Urinary bladder (tissue), 4 donors: Measurements from ENCODE around the gene MIAT. TPM values are rescaled to one million over a fixed set of nuclear protein-coding genes. Genes with fewer than 3 reads are reported as not detected.

ENCODE experiments used
- DNase-seq: peaks from one replicate; pipeline ENCODE4 v3.0.0-alpha.2; 2015; ENCODE audit errors: extremely low spot score
- H3K27ac ChIP-seq: one replicate; pipeline ENCODE4 v1.5.1; 2013; ENCODE audit warnings: low read depth, mild to moderate bottlenecking, moderate library complexity
- H3K36me3 ChIP-seq: one replicate; pipeline ENCODE4 v1.6.1; 2013; ENCODE audit warnings: mild to moderate bottlenecking, moderate library complexity; ENCODE audit not compliant: insufficient read depth
- H3K4me1 ChIP-seq: one replicate; pipeline ENCODE4 v1.6.1; 2013; ENCODE audit warnings: mild to moderate bottlenecking, moderate library complexity; ENCODE audit not compliant: insufficient read depth
- H3K4me3 ChIP-seq: one replicate; pipeline ENCODE4 v1.5.1; 2013; ENCODE audit warnings: low read depth, low read length
- WGBS: extraction: QIAGEN DNeasy Blood & Tissue Kit; methylation state at CpG from one replicate; pipeline ENCODE4 v1.1.7; 2013; 5-methylcytosine and 5-hydroxymethylcytosine counted together
- polyA plus RNA-seq: library from polyadenylated mRNA; stranded (reverse); fragments of 200-250 nt; gene quantifications from one replicate; pipeline ENCODE4 v1.2.3, GENCODE V29; 2013
- total RNA-seq: library from RNA; depleted of rRNA; stranded (reverse); fragments of >200 nt; gene quantifications from one replicate; pipeline ENCODE4 v1.2.3, GENCODE V29; 2014
- donor health status: healthy with polysubstance abuse.
- donor health status: healthy.

Gene MIAT
- total and polyA plus RNA-seq, 2 donors: 0.29 to 3.3 TPM

GRCh38 chr22:26618455-26618854 lies 38.9 kb upstream of the MIAT start:
- no peaks in the 10 kb centered on the region for H3K36me3 ChIP-seq
- WGBS: 90% methylated on average over 8 of the region's 8 CpGs
- no peaks in the 10 kb centered on the region for H3K4me1 ChIP-seq
- no peak for DNase-seq
- no peak overlapping the region for H3K27ac ChIP-seq
- no peak overlapping the region for H3K4me3 ChIP-seq

DNA sequence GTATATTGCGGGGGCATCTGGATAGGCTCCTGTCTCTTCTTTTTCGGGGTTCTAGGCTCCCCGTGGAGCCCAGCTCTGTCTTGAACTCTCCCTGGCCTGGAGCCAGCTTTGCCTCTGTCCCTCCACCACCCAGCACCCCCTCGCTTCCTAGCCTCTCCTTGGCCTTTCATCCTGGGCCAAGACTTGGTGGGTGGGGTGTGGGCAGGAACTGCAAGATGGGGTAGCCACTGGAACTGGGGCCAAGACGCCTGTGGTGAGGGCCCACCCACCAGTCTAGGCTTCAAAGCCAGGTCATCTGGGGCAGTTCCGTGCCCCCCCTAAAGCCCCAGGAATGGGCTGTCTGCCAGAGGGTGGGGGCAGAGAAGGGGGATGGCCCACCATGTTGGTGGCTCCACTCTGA lies 37.9 kb upstream of the MIAT start:
- Histone ChIP-seq H3K4me1 (no peaks in the 10 kb centered on the region), H3K4me3 (no peak overlapping the region), H3K36me3 (no peaks in the 10 kb centered on the region), H3K27ac (no peak overlapping the region)
- DNase-seq: no peak
- 38% methylated on average over 6 of the region's 6 CpGs for WGBS

GRCh38 chr22:26620197-26620596 lies 37.2 kb upstream of the MIAT start:
- H3K4me3 ChIP-seq: no peak overlapping the region
- H3K4me1 ChIP-seq: no peaks in the 10 kb centered on the region
- no peak for DNase-seq
- WGBS: 83% methylated on average over 2 of the region's 2 CpGs
- H3K27ac ChIP-seq: no peak overlapping the region
- H3K36me3 ChIP-seq: no peaks in the 10 kb centered on the region

DNA sequence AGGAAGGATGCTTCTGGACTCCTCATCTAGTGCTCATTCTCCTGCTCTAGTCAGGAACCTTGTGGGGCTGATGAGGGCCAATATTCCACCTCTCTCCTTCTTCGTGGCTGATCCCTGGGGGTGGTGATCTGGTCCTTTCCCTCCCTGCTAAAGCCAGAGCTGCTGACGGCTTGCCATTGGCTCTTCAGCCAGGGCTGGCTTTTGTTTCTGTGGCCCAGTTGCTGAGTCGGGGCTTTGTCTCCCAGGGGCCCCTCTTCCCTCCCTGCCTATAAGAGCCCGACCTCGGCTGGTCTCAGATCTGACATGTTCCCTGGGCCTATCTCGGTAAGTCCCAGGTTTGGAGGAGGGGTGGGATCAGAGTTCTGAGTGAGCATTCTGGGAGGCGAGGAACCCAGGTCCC lies 35.7 kb upstream of the MIAT start, which contains the start of gene CRYBA4:
Gene CRYBA4, plus strand, starts transcription at position 301 of the 400 bp plus-strand sequence. CDS start 634 bp downstream, outside the sequence.
- H3K27ac ChIP-seq: no peak within 1 kb of the TSS
- no peaks in the 10 kb centered on the region for H3K4me1 ChIP-seq
- WGBS: 57% methylated on average over 7 of the region's 7 CpGs
- DNase-seq: no peak
- no peaks in the 10 kb centered on the region for H3K36me3 ChIP-seq
- no peak within 1 kb of the TSS for H3K4me3 ChIP-seq

DNA sequence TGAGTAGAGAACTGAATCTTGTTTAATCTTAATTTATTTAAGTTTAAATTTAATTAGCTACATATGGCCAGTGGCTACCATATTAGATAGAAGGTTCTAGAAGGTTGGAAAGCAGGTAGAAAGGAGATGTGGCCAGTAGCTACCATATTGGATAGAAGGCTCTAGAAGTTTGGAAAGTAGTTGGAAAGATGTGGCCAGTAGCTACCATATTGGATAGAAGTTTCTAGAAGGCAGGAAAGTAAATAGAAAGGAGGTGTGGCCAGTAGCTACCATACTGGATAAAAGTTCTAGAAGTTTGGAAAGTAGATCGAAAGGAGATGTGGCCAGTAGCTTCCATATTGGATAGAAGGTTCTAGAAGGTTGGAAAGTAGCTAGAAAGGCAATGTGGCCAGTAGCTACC lies 33.4 kb upstream of the MIAT start:
- no peak for DNase-seq
- Histone ChIP-seq H3K27ac (no peak overlapping the region), H3K4me1 (no peaks in the 10 kb centered on the region), H3K36me3 (no peaks in the 10 kb centered on the region), H3K4me3 (no peak overlapping the region)
- WGBS: 97% methylated on average over 1 of the region's 1 CpG

GRCh38 chr22:26624803-26625202 lies 32.6 kb upstream of the MIAT start:
- WGBS: 85% methylated on average over 12 of the region's 12 CpGs
- no peak overlapping the region for H3K4me3 ChIP-seq
- DNase-seq: no peak
- H3K27ac ChIP-seq: no peak overlapping the region
- H3K36me3 ChIP-seq: no peaks in the 10 kb centered on the region
- no peaks in the 10 kb centered on the region for H3K4me1 ChIP-seq

DNA sequence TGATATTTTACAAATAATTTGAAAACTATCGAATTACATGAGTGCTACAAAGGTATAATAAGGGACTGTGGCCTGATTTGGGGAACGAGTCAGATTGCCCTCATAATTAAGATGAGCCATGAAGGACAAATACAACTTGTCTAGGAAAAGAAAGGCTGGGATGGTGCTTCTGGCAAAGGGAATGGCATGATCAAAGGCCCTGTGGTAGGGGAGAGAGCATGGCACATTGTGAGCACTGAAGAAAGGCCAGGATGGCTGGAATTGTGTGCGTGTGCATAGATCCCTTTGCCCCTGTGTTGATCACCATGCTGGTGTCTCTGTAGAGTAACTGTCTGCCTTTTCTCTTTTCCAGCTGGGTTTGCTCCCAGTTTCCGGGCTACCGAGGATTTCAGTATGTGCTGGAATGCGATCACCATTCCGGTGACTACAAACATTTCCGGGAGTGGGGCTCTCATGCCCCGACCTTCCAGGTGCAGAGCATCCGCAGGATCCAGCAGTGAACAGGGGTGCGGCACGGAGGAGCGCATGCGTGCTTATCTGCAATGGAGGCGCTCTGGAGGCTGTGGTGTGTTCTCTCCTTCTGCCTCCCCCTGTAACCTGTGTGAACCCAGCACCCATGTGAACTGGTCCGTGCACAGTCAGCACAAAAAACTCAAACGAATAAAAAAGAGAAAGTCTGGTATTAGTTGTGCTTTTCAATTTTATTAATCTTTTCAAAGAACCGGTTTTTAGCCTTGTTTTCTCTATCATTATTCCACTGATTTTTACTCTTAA lies 27.2 kb upstream of the MIAT start:
- no peak overlapping the region for H3K4me3 ChIP-seq
- H3K4me1 ChIP-seq: no peaks in the 10 kb centered on the region
- DNase-seq: no peak
- 90% methylated on average over 18 of the region's 18 CpGs for WGBS
- no peak overlapping the region for H3K27ac ChIP-seq
- H3K36me3 ChIP-seq: peaks cover 2% of the 10 kb centered on the region

- Histone ChIP-seq H3K4me1 (no peaks in the 10 kb centered on the region), H3K27ac (no peak overlapping the region), H3K36me3 (peaks cover 2% of the 10 kb centered on the region), H3K4me3 (no peak overlapping the region)
- no peak for DNase-seq
- WGBS: 90% methylated on average over 4 of the region's 4 CpGs
Measured at GRCh38 chr22:26631282-26631681, 26.1 kb upstream of the MIAT start.

GRCh38 chr22:26632422-26633155 lies 24.8 kb upstream of the MIAT start:
- Histone ChIP-seq H3K27ac (no peak overlapping the region), H3K4me1 (no peaks in the 10 kb centered on the region), H3K4me3 (no peak overlapping the region), H3K36me3 (peaks cover 2% of the 10 kb centered on the region)
- WGBS: 42% methylated on average over 8 of the region's 8 CpGs
- DNase-seq: no peak

DNA sequence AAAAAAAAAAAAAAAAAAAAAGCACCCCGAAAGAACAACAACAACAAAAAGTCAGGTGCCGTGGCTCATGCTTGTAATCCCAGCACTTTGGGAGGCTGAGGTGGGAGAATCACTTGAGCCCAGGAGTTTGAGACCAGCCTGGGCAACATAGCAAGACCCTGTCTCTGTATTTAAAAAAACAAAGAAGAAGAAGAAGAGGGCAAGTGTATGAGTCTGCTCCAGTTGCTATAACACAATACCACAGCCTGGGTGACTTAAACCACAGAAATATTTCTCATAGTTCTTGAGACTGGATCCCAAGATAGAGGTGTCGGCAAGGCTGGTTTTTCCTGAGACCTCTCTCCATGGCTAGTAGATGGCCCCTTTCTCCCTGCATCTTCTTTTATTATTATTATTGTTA lies 23.2 kb upstream of the MIAT start:
- Histone ChIP-seq H3K36me3 (peaks cover 2% of the 10 kb centered on the region), H3K4me1 (no peaks in the 10 kb centered on the region), H3K27ac (no peak overlapping the region), H3K4me3 (no peak overlapping the region)
- no peak for DNase-seq
- over 99% methylated on average over 3 of the region's 3 CpGs for WGBS

- Histone ChIP-seq H3K4me1 (no peaks in the 10 kb centered on the region), H3K4me3 (no peak overlapping the region), H3K27ac (no peak overlapping the region), H3K36me3 (peaks cover 2% of the 10 kb centered on the region)
- no peak for DNase-seq
- WGBS: 83% methylated on average over 2 of the region's 2 CpGs
Measured at GRCh38 chr22:26635117-26635516, 22.3 kb upstream of the MIAT start.

- Histone ChIP-seq H3K4me1 (no peaks in the 10 kb centered on the region), H3K4me3 (no peak overlapping the region), H3K36me3 (no peaks in the 10 kb centered on the region), H3K27ac (no peak overlapping the region)
- DNase-seq: no peak
- WGBS: 40% methylated on average over 1 of the region's 1 CpG
Measured at GRCh38 chr22:26636296-26636695, 21.1 kb upstream of the MIAT start.

DNA sequence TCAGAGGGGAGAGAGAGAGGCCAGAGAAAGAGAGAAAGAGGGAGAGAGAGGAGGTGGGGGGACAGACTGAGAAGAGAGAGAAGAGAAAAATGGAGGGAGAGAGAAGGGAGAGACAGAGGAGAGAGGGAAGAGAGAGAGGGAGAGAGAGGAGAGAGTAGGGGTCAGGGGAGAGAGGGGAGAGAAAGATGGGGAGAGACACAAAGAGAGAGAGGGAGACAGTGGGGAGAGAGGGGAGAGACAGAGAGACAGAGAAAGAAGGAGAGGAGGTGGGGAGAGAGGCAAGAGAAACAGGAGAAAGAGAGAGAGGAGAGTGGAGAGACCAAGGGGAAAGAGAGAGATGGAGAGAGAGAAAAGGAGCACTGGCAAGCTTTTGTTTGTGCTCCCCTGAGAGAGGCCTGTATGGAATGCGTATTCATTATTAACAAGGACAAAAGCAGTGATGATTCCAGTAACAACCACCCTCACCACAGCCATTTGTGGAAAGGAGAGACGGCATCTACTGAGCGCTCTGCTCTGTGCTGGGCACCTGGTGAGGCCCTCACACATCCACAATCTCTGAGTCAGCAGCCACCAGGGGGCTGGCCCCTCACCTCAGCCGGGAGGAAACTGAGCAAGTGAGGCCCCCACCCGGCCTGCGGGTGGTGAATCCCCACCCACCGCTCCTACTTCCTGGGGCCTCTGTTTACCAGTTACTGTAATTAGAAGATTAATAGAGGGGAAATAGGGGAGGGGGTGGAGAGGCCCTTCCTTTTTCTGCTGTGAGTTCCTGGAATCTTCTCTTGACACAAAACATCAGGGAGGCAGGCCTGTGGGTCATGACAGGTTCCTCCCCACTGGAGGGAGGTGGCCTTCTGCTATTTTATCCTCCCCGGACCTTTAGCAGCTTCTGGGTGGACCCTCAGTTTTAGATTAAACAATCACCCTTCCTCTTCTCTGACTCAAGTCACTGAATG lies 14.6 kb upstream of the MIAT start:
- Histone ChIP-seq H3K4me1 (no peaks in the 10 kb centered on the region), H3K4me3 (no peak overlapping the region), H3K36me3 (no peaks in the 10 kb centered on the region), H3K27ac (peak overlapping the region; percentile 29)
- 24% methylated on average over 8 of the region's 8 CpGs for WGBS
- DNase-seq: no peak
